GM10266 (cell line): ENCODE results near the gene SLC38A8.

Source experiments
- DNase-seq: peaks from one replicate; pipeline ENCODE4 v3.0.0; 2012; ENCODE audit errors: extremely low spot score
- TF ChIP-seq, protein P1 (sequence below): IDR thresholded peaks from 2 replicates; pipeline ENCODE4 v1.5.1; 2012; ENCODE audit warnings: mild to moderate bottlenecking, low read depth; ENCODE audit not compliant: control insufficient read depth, insufficient read depth; ENCODE audit errors: missing control alignments

Gene SLC38A8

DNA sequence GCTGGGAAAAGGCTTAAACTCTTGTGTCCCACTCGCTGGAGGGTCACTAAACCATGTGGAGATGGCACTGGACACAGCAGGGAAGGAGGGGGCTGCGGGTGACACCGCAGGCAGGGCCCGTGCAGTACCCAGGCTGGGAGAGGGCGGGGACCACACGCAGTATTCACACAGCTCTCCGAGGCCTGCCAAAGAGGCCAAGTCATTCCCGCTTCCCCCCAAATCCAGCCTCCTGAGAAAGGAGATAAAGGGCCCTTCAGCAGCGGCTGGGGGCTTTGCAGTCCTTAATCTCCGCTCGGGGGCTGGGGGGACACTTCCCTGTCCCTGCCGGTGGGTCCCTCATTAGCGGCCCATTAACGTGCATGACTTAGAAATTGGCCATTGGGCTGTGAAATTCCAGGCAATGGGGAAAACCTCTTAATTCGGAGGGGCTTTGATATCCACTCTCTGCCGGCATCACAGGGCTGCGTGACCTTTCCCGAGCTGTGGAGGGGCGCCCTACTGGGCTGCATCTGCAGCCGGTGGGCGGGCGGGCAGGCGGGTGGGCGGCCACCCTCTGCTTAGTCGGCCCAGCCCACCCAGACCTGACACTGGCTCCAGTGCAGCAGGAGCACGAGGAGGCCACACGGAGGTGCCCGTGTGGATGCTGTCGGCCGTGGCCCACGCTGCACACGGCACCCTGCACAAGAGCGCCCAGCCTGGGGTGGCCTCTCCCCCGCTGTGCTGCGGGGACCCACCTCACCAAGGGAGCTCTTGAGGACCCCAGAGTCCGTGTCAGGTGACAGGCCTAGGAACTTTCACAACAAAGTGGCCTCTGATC lies 2.6 kb upstream of the SLC38A8 start:
- no peak for DNase-seq
- TF ChIP-seq, protein P1, sequence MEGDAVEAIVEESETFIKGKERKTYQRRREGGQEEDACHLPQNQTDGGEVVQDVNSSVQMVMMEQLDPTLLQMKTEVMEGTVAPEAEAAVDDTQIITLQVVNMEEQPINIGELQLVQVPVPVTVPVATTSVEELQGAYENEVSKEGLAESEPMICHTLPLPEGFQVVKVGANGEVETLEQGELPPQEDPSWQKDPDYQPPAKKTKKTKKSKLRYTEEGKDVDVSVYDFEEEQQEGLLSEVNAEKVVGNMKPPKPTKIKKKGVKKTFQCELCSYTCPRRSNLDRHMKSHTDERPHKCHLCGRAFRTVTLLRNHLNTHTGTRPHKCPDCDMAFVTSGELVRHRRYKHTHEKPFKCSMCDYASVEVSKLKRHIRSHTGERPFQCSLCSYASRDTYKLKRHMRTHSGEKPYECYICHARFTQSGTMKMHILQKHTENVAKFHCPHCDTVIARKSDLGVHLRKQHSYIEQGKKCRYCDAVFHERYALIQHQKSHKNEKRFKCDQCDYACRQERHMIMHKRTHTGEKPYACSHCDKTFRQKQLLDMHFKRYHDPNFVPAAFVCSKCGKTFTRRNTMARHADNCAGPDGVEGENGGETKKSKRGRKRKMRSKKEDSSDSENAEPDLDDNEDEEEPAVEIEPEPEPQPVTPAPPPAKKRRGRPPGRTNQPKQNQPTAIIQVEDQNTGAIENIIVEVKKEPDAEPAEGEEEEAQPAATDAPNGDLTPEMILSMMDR, result no peak

DNA sequence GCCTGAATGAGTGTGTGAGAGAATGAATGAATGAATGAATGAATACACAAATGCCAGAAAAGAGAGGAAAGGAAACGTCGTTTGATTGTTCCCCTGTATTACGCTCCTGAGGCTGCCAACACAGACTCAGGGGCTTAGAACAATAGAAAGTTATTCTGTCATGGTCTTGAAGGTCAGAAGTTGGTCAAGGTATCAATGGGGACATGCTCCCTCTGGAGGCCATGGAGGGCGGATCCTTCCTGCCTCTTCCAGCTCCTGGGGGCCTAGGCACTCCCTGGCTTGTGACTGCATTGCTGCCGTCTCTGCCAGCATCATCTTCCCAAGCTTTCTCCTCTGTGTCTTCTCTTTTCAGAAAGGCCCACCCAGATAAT lies 1.5 kb upstream of the SLC38A8 start:
- TF ChIP-seq, protein P1, result no peak
- no peak for DNase-seq

DNA sequence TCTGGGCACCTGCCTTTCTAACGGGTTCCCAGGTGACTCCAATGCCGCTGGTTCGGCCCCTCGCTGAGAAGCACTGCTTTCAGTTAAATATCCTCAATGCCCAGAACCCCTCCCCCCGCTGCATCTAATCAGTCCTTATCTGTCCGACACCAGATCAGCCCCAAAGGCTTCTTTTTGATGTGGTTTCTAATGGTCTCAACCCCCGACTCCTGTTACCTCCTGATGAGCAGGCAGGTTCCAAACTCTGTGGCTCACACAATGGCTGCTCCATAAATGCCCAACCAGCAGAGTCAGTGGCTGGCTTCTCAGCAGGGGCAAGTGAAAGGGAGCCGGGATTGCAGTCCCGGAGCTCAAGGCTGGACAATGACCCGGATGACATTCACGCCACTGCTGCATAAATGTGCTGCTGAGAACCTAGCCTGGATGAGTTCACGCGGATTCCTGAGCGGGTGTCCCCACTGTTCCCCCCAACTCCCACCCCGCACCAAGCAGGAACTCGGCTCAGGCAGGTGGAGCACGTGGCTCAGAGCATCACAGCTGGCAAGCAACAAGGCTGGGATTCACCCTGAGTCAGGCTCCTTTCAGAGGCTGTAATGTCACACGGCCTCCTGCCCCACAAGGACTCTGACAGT lies 1.0 kb upstream of the SLC38A8 start:
- TF ChIP-seq, protein P1, result no peak
- no peak for DNase-seq

DNA sequence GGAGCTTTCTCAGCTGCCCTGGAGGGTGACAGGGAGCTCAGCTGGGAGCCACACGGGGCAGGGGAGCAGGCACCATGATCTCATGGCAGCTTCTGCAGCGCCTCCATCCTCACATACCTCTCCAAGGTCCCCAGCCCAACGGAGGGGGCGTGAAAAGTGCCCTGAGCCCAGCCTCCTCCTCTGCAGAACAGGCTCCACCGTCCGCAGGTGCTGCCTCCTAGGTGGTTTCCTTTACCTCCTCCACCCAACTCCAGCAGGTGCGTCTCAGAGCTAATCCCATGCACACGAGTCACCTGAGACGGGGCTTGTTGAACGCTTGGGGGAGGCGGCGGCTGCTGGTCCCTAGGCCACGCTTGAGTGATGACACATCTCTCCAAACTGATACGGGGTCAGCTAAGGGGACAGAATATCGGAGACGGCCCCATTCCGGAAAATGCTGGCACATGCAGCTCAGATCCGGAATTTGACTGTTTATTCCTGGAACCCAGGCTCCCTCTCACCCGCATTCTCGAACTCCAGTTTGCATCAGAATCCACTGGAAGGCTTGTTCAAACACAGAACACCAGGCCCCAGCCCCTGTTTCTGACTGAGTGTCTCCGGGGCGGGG lies 387 bp upstream of the SLC38A8 start:
- no peak for DNase-seq
- TF ChIP-seq, protein P1, result no peak

DNA sequence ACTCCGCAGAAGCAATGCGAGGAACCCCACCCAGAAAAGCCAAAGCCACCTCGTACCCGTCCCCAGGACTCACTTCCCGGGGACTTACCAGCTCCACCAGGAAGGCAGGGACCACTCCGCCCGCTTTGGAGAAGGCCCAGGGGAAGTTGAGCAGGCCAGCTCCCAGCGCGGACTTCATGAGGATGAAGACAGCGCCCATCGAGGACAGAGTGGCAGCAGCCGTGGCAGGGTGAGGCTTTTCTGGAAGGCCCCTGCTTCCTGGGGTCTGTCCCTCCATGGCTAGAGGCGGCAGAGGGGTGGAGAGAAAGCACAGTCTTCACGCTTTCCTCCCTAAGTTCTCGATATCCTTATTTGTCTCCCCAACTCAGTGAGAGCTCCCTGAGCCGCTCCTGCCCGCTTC lies 714 bp downstream of the SLC38A8 start:
- no peak for DNase-seq
- TF ChIP-seq, protein P1, result no peak

DNA sequence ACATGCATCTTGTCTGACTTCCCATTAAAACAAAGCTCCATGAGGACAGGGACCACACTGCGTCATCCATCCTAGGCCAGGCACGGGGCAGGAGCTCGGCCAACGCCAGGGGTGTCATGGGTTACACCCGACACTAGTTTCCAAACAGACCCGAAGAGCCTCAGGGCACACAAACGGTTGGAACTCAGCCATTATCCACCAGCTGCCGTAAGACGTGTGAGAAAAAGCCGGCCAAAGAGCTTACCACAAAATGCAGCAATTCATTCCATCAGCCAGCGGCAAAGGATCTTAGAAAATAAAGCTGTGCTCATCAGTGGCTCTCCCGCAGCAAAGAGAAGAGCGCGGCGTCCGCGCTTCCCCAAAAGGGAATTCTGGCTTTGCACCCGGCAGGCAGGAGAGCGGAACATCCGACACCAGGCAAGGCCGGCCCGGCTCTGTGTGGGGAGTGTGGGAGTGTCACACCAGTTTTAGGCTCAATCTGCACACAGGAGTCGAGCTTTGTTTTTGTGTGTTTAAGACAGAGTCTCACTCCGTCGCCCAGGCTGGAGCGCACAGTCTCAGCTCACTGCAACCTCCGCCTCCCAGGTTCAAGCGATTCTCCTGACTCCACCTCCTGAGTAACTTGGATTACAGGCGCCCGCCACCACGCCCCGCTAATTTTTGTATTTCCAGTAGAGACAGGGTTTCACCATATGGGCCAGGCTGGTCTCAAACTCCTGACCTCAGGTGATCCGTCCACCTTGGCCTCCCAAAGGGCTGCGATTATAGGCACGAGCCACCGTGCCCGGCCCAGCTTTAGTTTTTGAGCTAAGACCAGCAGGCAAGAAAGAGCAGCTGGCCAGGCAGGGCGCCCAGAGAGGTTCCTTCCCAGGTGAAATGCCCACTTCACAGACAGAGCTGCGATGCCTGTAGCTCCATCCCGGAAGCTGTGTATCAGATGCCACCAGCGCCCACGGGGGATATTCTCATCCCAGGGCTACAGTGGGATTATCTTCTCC lies 1.5 kb downstream of the SLC38A8 start:
- DNase-seq, result no peak
- TF ChIP-seq, protein P1, result no peak
